HG03280 (cell line): ENCODE measurements around the gene FGR.

ENCODE experiments used
- ATAC-seq: cut with Tn5 transposase; IDR thresholded peaks from one replicate; pipeline ENCODE4 v1.9.1; 2021; ENCODE audit warnings: mild to moderate bottlenecking, moderate library complexity; ENCODE audit not compliant: unreplicated experiment

Gene FGR

DNA sequence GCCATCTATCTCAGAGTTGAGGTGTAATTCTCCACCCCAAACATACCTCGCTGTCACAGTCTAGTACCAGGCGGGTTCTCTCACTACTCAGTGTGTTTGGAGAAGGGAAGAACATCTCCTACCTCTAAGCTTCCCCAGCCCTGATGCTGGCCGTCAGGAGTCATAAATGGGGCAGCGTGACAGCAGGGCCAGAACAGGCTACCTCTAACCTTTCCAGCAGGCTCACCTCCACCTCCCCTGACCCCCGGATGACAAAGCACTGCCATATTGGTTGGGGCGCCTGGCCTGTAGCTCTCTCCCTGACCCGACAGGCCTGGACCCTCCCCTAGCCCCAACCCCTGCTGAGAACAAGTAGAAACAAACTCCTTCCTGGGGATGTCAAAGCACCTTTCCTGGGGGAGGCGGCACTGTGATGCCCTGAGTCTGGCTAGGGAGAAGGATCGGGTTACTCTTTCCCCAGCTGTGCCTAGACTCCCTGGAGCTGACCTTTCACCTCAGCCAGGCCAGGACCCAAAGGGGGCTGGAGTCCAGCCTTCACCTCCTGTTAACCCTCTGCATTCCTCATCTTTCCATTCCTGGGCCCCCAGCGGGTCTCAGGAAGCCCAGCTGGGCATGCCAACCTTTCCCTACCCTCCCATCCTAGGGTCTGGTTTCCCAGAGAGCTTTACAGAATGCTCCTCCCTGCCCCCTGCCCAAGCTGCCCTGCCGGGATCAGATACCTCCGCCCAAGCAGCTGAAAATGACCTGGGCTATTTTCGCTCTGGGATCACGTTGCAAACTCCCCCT is 65.3 kb downstream of the FGR start:
- no peak for ATAC-seq

DNA sequence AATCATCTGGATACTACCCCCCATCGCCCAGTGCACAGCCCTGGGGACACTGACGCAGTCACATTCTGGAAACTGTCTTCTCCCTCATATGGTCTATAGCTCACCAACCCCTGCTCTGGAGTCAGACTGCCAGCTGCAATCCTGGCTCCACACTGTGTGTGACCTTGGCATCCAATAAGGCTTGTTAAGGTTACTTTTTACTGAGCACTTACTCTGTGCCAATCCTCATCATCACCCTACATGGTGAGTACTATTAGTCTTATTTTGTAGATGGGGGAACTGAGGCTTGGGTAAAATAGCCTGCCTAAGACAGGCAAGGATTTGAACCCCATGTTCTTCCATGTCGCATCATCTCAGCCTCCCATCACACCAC is 65.9 kb downstream of the FGR start:
- no peak for ATAC-seq

DNA sequence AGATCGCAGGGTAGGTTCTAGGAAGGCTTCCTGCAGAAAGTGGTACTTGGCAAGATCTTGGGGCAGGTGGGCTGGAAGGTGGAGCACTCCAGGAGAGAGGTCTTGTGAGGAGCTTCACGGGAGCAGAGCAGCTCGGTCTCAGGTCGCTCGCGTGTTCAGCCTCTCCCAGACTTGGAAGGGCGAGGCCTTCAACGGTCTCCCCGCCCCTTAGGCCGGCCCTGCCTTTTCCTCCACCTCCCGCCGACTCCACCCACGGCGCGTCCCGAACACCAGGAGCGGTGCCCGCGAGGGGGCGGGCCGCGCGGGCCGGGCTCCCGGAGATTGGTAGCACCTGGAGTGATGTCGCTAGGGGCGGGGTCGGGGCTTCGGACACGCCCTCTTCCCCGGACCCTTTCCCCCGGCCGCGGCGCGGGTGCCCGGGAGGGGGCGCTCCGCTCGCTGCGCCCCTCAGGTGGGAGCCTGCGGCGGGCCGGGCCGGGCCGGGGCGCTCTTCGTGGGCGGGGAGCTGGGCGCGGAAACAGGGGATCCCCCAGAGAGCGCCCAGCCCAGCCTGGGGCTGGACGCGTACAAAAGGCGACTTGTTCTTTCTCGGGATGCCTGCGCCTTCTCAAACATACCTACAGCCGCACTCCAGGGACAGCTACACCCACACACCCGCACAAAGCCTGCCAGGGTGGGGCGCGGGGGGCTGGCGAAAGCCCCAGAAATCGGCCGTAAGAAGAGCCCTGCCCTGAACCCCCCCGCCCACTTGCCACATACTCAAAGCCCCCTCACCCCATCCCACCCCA is 66.5 kb downstream of the FGR start:
- ATAC-seq = peak; percentile 86

DNA sequence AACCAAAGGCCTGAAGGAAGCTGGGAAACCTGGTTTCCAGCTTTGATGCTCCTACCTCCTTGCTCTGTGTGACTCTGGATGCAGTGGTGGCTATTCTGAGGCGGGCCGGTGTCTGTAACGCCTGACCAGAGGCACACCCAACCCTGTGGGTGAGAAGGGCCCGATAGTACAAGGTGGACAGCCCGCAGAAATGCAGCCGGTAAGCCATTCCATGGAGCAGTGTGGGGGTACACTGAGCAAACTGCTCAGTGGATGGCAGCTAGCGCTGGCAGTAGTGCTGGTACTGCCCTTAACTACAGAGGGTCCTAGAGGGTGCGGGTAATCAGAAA is 67.0 kb downstream of the FGR start:
- ATAC-seq = no peak

DNA sequence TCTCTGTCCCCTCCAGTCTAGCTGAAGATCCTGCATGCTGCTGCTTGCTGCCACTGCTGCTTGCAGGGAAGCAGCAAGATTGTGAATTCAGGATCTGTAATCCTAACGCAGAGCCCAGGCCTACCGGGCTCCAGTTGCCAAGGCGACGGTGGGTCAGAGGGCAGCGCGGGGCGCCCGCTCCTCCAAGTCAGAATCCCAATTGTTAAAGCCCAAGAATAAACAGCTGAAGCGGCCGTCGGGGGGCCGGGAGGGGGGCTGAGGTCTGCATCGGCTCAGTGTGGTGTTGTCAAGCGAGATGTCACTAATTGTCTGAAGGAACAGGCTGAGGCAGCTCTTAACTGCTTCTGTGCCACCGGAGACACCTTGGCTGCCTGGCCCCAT is 67.8 kb downstream of the FGR start:
- ATAC-seq = no peak

DNA sequence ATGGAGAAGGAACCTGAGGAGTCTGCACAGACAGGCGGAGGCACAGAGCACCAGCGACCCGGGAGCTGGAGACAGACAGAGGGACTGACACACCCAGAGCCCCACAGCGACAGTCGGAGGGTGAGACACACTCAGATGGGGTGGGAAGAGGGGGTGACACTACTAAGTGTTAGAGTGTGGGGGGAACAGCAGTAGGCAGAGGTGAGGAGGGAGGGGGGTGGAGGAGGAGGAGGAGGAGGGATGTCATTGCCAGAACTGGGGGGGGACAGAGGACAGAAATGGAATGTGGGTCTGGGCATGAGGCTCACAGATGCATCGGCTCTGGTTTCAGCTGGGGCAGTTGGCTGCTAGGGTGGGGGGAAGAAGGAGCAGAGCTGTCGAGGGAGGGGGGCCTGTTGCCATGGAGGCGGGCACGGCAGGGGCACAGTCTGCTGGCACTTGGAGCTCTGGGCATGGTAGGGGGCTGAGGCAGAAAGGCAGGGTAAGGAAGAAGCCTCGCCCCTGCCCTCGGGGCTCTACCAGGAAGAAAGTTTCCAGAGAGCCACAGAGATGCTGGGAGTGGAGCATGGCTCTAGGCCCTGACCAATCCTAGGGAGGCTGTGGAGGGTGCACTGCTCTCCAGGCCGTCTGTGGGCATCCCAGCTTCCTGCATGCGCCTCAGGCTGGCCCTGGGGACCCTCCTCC is 68.4 kb downstream of the FGR start:
- no peak for ATAC-seq

DNA sequence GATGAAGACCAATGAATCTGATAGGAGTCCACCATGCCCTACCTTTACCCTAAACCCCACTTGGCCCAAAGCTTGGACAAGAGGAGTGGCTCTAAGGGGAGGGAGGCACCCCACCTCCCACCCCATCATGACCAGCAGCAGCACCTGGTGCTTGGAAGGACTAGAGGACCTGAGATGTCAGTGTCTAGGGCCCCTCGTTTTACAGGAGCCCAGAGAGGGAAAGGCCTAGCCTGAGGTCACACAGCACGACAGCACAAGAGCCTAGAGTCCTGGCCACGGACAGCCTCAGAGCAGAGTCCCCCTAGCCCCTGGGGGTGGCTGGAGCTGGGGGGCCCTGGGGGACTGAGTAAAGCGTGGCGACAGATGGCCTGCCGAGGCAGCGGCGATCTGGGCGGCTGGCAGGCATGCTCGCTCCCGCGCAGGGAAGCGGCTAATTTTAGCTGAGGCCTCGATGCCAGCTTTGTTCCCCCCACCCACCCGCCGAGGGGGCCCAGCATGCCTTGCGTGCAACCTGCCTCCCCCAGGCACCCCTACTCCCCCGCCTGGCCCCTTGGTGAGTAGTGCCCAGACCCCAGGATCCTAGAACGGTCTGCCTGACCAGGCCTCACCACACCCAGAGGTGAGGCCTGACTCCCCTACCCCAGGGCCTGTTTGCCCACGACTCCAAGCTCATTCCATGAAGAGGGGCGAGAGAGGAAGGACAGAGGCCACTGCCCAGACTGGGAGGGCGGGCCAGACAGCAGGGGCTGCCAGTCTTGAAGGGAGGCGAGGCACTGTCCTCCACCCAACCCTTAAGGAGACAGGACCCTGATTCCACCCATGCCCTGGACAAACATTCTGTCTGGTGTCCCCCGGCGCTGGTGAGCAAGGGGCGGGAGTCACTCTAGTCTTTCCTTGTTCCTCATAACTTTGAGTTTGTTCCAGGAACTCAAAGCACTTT is 70.0 kb downstream of the FGR start:
- ATAC-seq = no peak

DNA sequence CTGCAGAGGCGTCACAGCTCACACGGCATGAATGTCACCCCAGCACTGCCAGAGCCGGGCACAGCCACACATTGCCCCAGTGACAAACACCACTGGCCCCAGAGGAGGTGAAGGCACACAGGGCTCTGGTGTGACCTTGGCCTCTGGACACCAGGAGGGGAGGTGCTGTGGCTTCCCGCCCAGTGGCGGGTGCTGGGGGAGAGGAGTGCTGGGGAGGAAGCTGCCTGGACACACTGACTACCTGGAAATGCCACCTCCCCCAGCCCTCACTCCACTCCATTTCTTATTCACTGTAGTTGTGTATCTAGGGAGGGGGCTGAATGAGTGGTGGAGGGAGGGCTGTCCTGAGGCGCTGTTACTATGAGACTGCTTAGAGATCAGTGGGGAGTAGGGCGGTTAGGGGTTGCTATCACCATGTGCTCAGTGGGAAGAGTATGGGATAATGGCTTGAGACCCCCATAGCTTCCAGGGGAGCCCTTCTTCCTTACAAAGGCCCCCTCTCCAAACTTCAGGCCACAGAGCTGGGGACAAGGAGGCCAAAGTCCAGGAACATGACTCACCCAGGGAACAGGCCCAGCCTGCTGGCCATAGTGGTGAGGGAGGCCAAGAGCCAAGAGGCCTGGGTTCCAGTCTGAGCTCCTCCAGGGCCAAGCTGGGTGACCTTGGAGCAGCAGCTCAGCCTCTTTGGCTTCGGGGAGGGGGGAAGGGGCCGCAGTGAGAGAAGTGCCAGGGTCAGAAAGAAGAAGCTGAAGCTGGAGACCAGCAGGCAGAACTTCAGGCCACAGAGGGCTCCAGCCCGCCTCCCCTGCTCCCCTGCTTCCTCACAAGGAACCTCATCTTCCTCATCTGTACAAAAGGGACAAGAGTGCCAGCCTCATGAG is 71.2 kb downstream of the FGR start:
- no peak for ATAC-seq

DNA sequence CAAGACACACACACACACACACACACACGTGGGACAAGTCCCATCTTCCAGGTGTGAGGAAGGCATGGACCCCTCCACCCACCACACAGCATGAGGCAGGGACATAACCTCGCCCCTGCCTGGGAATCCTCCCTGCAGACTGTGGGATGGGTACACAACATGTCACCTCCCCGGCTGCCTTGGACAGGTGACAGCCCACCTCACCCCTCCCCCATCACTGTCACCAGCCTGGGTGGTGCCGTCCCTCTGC is 71.7 kb downstream of the FGR start:
- ATAC-seq = no peak

DNA sequence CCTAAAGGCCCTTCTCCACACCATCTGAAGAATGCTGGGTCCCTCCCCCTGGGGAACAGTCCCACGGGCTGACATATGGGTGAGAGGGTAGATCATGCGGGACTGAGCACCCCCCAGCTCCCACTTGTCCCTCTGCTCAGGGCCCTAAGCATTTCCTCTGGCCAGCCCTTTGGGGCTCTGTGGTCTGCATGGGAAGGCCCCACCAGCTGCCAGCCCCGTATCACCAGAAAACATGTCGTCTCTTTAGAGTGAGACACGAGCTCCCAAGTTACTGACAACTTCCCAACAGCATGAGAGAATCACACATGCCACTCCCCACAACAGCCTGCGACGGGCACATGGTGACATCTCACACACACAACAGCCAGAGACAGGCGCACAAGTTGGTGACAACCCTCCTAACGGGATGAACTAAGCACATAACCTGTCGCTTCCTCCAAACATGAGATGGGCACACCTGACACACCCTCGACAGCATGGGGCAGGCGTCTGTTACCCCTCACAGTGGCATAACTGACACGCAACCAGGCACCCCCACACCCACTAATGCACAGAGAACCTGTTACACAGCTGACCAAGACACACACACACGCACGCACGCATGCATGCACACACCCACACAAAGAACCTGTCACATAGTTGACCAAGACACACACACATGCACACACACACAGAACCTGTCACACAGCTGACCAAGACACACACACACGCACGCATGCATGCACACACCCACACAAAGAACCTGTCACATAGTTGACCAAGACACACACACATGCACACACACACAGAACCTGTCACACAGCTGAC is 72.2 kb downstream of the FGR start:
- no peak for ATAC-seq
